Transverse colon (tissue), 4 donors: ENCODE measurements around the gene SP5. TPM values are rescaled to one million over a fixed set of nuclear protein-coding genes. Genes with fewer than 3 reads are reported as not detected.

Experiments used
- DNase-seq: peaks from one replicate; pipeline ENCODE4 v3.0.0-alpha.2; 2019
- H3K27ac ChIP-seq, 4 donors: fragments of 200-600 bp; sonication (generic); 2 replicates each; pipeline ENCODE4 v1.5.1; 2016 to 2018; ENCODE audit warnings: inconsistent platforms in 4 of 4
- H3K27me3 ChIP-seq: fragments of 200-600 bp; sonication (generic); 2 replicates; pipeline ENCODE4 v1.5.1; 2017; ENCODE audit warnings: inconsistent platforms
- H3K36me3 ChIP-seq, 4 donors: fragments of 200-600 bp; sonication (generic); 2 replicates each; pipeline ENCODE4 v1.5.1; 2017 to 2019; ENCODE audit warnings: inconsistent platforms in 4 of 4
- H3K4me1 ChIP-seq, 4 donors: fragments of 200-600 bp; sonication (generic); 2 replicates each; pipeline ENCODE4 v1.5.1; 2017 to 2020; ENCODE audit warnings: inconsistent platforms in 4 of 4
- H3K4me3 ChIP-seq, 4 donors: fragments of 200-600 bp; sonication (generic); 1 replicate in 1 of 4; 2 replicates in 3 of 4; pipeline versions ENCODE4 v1.5.1 to v1.6.1; 2017 to 2019; ENCODE audit warnings: inconsistent platforms in 4 of 4
- H3K9me3 ChIP-seq, 2 donors: fragments of 200-600 bp; sonication (generic); 2 replicates each; pipeline ENCODE4 v1.5.1; 2017 to 2019; ENCODE audit warnings: inconsistent platforms in 2 of 2
- EP300 ChIP-seq: sonication (generic); formaldehyde crosslinking; IDR thresholded peaks from one replicate; pipeline ENCODE4 v1.6.1; 2017; ENCODE audit warnings: antibody characterized with exemption, low read depth
- POLR2A ChIP-seq: fragments of 450-650 bp; IDR thresholded peaks from one replicate; pipeline ENCODE4 v1.6.1; 2016; ENCODE audit warnings: antibody characterized with exemption, mild to moderate bottlenecking, moderate library complexity
- POLR2AphosphoS5 ChIP-seq, 3 donors: sonication (generic); formaldehyde crosslinking; IDR thresholded peaks; one replicate each; pipeline ENCODE4 v1.6.1; 2016; ENCODE audit warnings: antibody characterized with exemption in 3 of 3
- WGBS, 2 donors: methylation state at CpG; one replicate each; pipeline ENCODE4 v1.1.5; 2018; ENCODE audit warnings: low coverage in 1 of 2; 5-methylcytosine and 5-hydroxymethylcytosine counted together
- in situ Hi-C, 4 donors: fragments of 200-750 bp; cut with MboI; loops; one replicate each; pipeline versions ENCODE4 v1.15.0 to v1.15.1; 2017; ENCODE audit warnings: low sequenced_read_pairs in 3 of 4, low pct_ligation_motif_present in 1 of 4, low pct_unique_long_range_greater_than_20kb in 1 of 4
- intact Hi-C: fragments of 100-400 bp; cut with DNase I; formaldehyde crosslinking; loops from one replicate; pipeline ENCODE4 v1.15.1; 2023; ENCODE audit warnings: low total_unique reads
- total RNA-seq, 4 donors: library from RNA; depleted of rRNA; stranded (reverse); fragments of >200 nt; gene quantifications; one replicate each; pipeline ENCODE4 v1.1.0, GENCODE V29; 2016
- TF ChIP-seq, protein P1 (sequence below), 5 experiments: fragments of 200-600 bp in 3 of 5; fragments of 450-650 bp in 2 of 5; sonication (generic) in 3 of 5; IDR thresholded peaks; 1 replicate in 2 of 5; 2 replicates in 3 of 5; pipeline ENCODE4 v1.5.1; 2016 to 2017; ENCODE audit warnings: antibody characterized with exemption in 5 of 5, inconsistent platforms in 3 of 5, mild to moderate bottlenecking in 2 of 5, moderate library complexity in 1 of 5

SP5 gene
- total RNA-seq, 4 donors from 2014 or later, result 0.41 to 2.2 TPM; not detected in 2

DNA sequence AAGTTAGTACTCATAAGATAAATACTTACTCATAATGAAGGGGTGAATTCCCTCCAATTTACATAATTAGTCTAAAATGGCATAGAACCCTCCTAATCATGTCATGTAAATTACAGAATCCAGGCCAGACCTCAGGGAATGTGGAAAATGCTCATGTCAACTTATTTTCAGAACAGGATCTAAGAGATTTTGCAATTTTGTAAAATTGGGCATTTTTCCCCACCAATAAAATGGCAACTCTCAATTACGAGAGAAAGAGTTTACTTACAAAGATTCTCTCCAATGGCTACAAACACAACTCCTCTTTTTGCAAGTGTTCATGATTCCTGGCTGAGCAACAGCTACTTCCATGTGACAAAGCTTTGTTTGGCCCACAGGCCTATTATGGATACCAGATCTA lies 33.8 kb upstream of the SP5 start:
- Histone ChIP-seq H3K9me3 (no peaks in the 10 kb centered on the region), H3K4me3 (no peak overlapping the region), H3K4me1 (peaks cover 0 to 15% (median 7%) of the 10 kb centered on the region in 4 donors), H3K27me3 (no peaks in the 10 kb centered on the region), H3K36me3 (no peaks in the 10 kb centered on the region), H3K27ac (no peak overlapping the region)
- 70% methylated on average over 1 of the region's 1 CpG; no CpG with 5 or more reads in 1 of the 2 donors for WGBS, 2 donors
- intact Hi-C loops (no loop called here), in situ Hi-C loops (no loop called here)
- TF ChIP-seq EP300, result no peak
- TF ChIP-seq POLR2AphosphoS5 (IDR thresholded peaks at IDR 0.05), result no peak
- no peak for TF ChIP-seq POLR2A
- TF ChIP-seq, protein P1, sequence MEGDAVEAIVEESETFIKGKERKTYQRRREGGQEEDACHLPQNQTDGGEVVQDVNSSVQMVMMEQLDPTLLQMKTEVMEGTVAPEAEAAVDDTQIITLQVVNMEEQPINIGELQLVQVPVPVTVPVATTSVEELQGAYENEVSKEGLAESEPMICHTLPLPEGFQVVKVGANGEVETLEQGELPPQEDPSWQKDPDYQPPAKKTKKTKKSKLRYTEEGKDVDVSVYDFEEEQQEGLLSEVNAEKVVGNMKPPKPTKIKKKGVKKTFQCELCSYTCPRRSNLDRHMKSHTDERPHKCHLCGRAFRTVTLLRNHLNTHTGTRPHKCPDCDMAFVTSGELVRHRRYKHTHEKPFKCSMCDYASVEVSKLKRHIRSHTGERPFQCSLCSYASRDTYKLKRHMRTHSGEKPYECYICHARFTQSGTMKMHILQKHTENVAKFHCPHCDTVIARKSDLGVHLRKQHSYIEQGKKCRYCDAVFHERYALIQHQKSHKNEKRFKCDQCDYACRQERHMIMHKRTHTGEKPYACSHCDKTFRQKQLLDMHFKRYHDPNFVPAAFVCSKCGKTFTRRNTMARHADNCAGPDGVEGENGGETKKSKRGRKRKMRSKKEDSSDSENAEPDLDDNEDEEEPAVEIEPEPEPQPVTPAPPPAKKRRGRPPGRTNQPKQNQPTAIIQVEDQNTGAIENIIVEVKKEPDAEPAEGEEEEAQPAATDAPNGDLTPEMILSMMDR (IDR thresholded peaks at IDR 0.05), result no peak
- no peak for DNase-seq

DNA sequence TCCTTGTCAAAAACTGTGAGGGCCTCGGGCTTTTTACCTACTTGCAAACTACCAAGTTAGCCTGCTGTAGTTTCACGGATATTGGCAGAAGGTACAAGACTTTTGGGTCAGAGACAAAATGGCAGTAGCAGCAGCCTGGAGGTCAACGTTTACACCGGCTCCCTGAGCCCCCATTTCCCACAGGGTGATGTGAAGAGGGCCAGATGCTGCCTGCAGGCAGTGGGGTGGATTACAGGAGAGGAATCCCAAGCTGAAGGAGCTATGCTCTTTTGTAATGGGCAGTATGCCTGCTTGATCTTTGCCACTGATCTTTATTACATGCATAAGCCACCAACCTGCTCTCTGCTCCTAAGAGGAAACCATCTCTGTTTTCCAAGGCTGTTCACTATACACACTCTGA lies 29.5 kb upstream of the SP5 start:
- H3K27ac ChIP-seq, result no peak overlapping the region
- 73 to 100% methylated on average over 1 to 4 of the region's 4 CpGs for WGBS, 2 donors
- no peak overlapping the region for H3K4me3 ChIP-seq
- no peaks in the 10 kb centered on the region for H3K27me3 ChIP-seq
- no peaks in the 10 kb centered on the region for H3K9me3 ChIP-seq
- no peak for DNase-seq
- H3K36me3 ChIP-seq, result no peaks in the 10 kb centered on the region
- TF ChIP-seq POLR2AphosphoS5 (IDR thresholded peaks at IDR 0.05), result no peak
- no peak for TF ChIP-seq EP300
- TF ChIP-seq, protein P1 (IDR thresholded peaks at IDR 0.05), result no peak
- no peak for TF ChIP-seq POLR2A
- intact Hi-C loops (no loop called here), in situ Hi-C loops (no loop called here)
- H3K4me1 ChIP-seq, result no peaks in the 10 kb centered on the region

DNA sequence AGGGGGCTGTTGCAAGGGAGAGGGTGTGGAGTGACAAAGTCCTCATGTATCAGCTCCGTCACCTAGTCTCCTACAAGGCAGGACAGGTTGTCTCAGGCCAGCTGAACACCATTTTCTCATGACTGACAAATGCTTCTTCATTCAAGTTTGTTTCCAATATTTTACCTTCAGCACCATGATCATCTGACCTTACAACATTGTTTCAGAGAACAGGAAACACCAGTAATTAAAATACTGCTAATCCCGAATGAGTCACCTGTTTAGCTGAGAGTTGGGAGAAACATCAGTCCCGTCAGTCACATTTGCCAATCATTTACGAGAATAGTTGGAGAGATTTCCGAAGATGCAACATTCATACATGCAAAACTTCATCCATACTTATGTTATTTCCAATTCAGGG lies 25.7 kb upstream of the SP5 start:
- intact Hi-C loops (no loop called here), in situ Hi-C loops (no loop called here)
- TF ChIP-seq EP300 (no peak), POLR2A (no peak), POLR2AphosphoS5 (IDR thresholded peaks at IDR 0.05) (no peak)
- TF ChIP-seq, protein P1 (IDR thresholded peaks at IDR 0.05), result no peak
- no peaks in the 10 kb centered on the region for H3K27me3 ChIP-seq
- no peak overlapping the region for H3K4me3 ChIP-seq
- H3K36me3 ChIP-seq, result no peaks in the 10 kb centered on the region
- 77 to 78% methylated on average over 5 of the region's 5 CpGs for WGBS, 2 donors
- no peaks in the 10 kb centered on the region for H3K9me3 ChIP-seq
- H3K27ac ChIP-seq, result no peak overlapping the region
- no peaks in the 10 kb centered on the region for H3K4me1 ChIP-seq
- DNase-seq, result no peak

DNA sequence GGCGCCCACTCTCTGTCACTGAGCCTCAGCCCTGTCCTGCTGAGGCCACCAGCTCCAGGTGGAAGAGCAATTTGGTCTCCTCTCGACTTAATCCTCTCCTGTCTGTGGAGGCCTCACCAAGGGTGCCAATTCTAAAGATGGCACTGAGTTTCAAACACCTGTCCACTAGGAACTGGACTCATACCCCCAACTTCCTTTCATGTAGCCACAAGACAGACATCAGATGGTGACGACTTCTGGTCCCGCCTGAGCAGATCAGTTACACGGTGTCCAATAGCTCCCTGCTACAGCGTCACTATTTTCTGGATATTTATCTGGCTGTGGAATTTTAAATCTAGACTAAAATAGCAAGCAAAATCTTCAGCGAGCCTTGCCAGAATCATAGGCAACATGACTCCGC lies 24.5 kb upstream of the SP5 start:
- TF ChIP-seq, protein P1 (IDR thresholded peaks at IDR 0.05), result no peak
- TF ChIP-seq POLR2AphosphoS5 (IDR thresholded peaks at IDR 0.05) (no peak), POLR2A (no peak), EP300 (no peak)
- Histone ChIP-seq H3K4me3 (no peak overlapping the region), H3K27ac (no peak overlapping the region), H3K4me1 (no peaks in the 10 kb centered on the region), H3K9me3 (no peaks in the 10 kb centered on the region), H3K36me3 (no peaks in the 10 kb centered on the region), H3K27me3 (no peaks in the 10 kb centered on the region)
- in situ Hi-C loops (no loop called here), intact Hi-C loops (no loop called here)
- 87 to 93% methylated on average over 5 to 8 of the region's 8 CpGs for WGBS, 2 donors
- DNase-seq, result no peak
